Activated T-cell treated with anti-CD3 and anti-CD28 coated beads, Interleukin-2, amount 50 U/mL, for 4 hours (primary cell): ENCODE data around the gene DNMT1. TPM values are rescaled to one million over a fixed set of nuclear protein-coding genes. Genes with fewer than 3 reads are reported as not detected.

Source experiments
- ATAC-seq, 2 donors: fragments of 200-7000 bp; cut with Tn5 transposase; one replicate each; pipeline ENCODE4 v1.10.0; 2021
- DNase-seq: peaks from one replicate; pipeline ENCODE4 v3.0.0-alpha.2; 2020
- H3K27me3 Mint-ChIP-seq: one replicate; pipeline ENCODE4 v1.8.0; 2021; ENCODE audit warnings: low read depth, mixed read lengths
- H3K36me3 Mint-ChIP-seq: one replicate; pipeline ENCODE4 v1.8.0; 2022; ENCODE audit warnings: mixed read lengths; ENCODE audit not compliant: insufficient read depth
- H3K4me1 Mint-ChIP-seq: one replicate; pipeline ENCODE4 v1.8.0; 2021; ENCODE audit warnings: low read depth, mixed read lengths
- H3K4me3 Mint-ChIP-seq: one replicate; pipeline ENCODE4 v1.8.0; 2021; ENCODE audit warnings: mild to moderate bottlenecking, moderate library complexity, mixed read lengths
- H3K9me3 Mint-ChIP-seq: one replicate; pipeline ENCODE4 v1.8.0; 2021; ENCODE audit warnings: mixed read lengths
- total RNA-seq, 3 donors: library from RNA; stranded (reverse); gene quantifications; one replicate each; pipeline ENCODE4 v1.2.1, GENCODE V29; 2021

The DNMT1 gene
- total RNA-seq, 3 donors from 2014 or later: 353 to 433 (median 355) TPM

DNA sequence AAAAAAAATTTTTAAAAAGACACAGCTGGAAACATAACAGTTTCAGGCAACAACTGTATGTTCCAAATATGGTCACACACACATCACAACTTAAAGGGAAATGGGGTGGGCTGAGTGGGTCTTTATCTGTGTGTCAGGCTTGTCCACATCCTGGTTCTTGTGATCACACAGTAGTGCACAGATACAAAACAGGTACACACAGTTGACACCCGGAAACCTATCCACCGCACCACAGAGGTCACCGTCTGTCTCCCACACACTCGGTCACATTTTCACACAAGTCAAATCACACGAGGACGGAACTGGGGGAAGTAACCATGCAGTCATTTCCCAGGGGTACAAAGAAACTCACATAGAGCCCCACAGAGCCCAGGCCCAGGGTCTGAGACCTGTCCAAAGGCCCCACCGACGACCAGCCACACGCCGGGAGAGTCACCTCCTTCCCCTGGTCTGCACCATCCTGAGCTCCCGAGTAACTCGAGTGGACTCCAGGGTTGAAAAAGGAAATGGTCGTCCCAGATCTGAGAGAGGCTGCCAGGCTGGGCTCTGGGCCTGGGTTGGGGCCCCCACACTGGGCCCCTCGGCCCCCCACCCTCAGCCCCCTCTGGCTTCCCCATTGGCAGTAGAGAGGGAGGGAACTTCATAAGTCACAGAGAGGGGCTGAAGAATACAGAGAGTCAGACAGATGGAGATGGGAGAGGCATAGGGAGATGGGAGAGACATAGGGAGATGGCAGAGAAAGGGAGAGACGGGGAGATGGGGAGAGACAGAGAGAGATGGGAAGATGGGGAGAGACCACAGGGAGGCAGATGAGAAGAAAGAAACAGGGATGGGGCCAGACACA, 89.9 kb downstream of the DNMT1 start:
- ATAC-seq: peak; percentile 46 to 64
- peaks cover 24% of the 10 kb centered on the region for H3K36me3 Mint-ChIP-seq
- peak; percentile 70 for DNase-seq
- peak overlapping the region; percentile 97 for H3K4me3 Mint-ChIP-seq
- H3K27me3 Mint-ChIP-seq: no peaks in the 10 kb centered on the region
- no peaks in the 10 kb centered on the region for H3K9me3 Mint-ChIP-seq
- H3K4me1 Mint-ChIP-seq: peaks cover 58% of the 10 kb centered on the region

DNA sequence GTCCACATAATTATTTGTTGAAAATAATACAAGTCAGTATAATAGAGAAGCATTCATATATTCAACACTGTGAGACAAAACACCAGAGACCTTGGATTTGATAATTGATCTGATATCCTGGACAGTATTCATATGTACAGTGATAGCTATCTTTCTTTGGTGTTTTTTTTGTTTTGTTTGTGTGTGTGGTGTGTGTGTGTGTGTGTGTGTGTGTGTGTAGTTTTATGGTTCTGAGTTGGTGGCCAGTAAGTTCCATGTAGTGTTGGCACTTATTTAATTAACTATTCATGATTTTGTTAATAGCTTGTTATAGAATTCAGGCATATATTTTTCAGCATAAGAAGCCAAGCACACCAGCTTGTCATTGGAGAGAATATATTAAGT, 90.6 kb downstream of the DNMT1 start:
- Mint-ChIP-seq H3K36me3 (peaks cover 17% of the 10 kb centered on the region), H3K4me1 (peaks cover 55% of the 10 kb centered on the region), H3K4me3 (peak overlapping the region; percentile 11), H3K9me3 (no peaks in the 10 kb centered on the region), H3K27me3 (no peaks in the 10 kb centered on the region)
- no peak for DNase-seq
- no peak for ATAC-seq

DNA sequence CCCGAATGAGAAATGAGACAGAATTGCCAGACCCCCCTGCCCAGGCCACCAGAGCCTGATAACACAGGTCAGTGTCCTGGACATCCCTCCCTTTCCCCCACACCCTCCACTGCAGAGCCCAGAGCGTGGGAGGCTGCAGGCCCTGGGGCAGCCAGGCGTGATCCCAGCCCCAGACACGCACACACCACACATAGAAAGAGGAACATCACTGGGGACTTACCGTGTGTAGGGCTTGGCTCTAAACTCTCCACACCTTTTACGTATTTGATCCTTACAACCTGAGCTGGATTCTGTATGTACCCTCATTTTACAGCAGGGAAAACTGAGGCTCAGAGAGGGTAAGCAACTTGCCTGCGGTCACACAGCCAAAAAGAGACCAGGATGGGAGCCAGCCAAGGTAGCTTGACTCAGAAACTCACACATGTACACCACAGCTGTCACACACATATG, 91.9 kb downstream of the DNMT1 start:
- Mint-ChIP-seq H3K4me1 (peaks cover 60% of the 10 kb centered on the region), H3K9me3 (no peaks in the 10 kb centered on the region), H3K36me3 (peaks cover 12% of the 10 kb centered on the region), H3K27me3 (no peaks in the 10 kb centered on the region), H3K4me3 (peak overlapping the region; percentile 57)
- no peak for ATAC-seq
- DNase-seq: no peak

DNA sequence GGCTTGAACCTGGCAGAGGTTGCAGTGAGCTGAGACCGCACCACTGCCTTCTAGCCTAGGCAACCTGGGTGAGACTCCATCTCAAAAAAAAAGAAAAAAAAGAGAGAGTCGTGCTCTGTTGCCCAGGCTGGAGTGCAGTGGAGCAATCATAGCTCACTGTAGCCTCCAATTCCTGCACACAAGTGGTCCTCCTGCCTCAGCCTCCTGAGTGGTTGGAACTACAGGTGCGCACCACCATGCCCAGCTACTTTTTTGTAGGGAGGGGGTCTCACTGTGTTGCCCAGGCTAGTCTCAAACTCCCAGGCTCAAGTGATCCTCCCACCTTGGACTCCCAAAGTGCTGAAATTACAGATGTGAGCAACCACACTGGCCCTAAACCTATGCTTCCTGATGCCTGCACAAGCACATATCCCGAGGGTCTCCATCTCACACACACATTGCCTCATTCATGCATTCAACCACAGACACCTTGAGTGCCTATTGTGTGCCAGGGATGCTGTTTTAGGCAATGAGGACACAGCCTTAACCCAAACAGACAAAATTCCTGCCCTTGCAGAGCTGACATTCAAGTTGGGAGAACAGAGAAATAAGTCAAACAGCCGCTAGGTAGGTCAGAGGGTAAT, 94.5 kb downstream of the DNMT1 start:
- Mint-ChIP-seq H3K9me3 (no peaks in the 10 kb centered on the region), H3K4me1 (peaks cover 51% of the 10 kb centered on the region), H3K27me3 (no peaks in the 10 kb centered on the region), H3K36me3 (no peaks in the 10 kb centered on the region), H3K4me3 (no peak overlapping the region)
- ATAC-seq (no peak), DNase-seq (no peak)

DNA sequence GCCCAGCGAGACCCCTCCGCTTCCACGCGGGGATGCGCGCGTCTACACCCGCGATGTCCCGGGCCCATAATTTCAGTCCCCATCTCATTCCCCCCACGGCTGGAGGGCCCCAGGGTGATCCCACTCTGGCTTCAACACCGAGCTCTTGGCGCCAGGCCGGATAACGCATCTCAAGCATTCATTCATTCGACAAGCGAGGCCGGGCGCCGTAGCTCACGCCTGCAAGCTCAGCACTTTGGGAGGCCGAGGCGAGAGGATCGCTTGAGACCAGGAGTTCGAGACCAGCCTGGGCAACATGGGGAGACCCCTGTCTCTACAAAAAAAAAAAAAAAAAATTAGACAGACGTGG, 98.2 kb downstream of the DNMT1 start:
- DNase-seq (no peak), ATAC-seq (no peak)
- Mint-ChIP-seq H3K9me3 (no peaks in the 10 kb centered on the region), H3K4me1 (peaks cover 24% of the 10 kb centered on the region), H3K4me3 (peak overlapping the region; percentile 42), H3K27me3 (no peaks in the 10 kb centered on the region), H3K36me3 (peaks cover 17% of the 10 kb centered on the region)

DNA sequence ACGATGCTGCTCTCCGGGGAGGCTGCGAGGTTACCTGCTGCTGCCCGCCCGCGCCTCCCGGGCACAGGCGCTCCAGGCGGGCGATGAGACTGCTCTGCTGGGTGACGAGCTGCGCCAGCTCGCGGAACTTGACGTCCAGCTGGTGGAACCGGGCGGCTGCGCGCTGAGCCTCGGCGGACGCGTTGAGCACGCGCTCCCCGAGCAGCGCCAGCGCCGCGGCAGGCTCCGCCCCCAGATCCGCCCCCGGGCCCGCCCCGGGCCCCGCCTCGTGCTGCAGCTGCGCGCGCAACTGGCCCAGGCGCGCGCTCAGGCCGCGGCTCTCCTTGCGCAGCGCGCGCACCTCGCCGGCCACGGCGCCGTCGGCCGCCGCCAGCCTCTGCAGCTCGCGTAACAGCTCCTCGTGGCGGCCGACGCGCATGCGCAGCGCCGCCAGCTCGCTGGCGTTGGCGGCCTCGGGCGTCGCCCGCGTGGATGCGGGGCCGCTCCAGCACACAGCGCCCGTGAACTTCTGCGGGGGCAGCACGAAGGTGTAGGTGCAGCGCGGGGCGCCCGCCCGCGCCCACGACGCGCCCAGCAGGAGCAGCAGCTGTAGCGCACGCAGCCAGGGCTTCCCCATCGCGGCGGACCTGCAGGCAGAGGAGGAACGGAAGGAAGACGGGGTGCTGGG, 98.7 kb downstream of the DNMT1 start:
- no peaks in the 10 kb centered on the region for H3K27me3 Mint-ChIP-seq
- DNase-seq (peak; percentile 88), ATAC-seq (peak; percentile 95)
- peaks cover 19% of the 10 kb centered on the region for H3K36me3 Mint-ChIP-seq
- H3K4me3 Mint-ChIP-seq: peak overlapping the region; percentile 43
- H3K9me3 Mint-ChIP-seq: no peaks in the 10 kb centered on the region
- H3K4me1 Mint-ChIP-seq: peaks cover 25% of the 10 kb centered on the region

DNA sequence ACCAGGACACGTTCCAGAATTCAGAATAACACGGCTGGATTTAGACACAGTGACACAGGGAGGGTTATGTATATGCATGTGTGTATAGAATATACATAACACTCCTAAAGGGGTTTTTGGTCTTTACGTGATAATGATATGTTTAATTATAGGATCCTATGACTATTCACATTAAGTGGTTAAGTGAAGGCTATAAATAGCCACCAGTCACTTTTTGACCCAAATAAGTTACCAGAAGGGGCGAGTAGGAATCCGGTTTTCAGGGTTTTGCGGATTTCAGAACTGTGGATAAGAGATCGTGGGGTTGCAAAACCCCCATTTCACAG, 99.2 kb downstream of the DNMT1 start:
- ATAC-seq (peak in 1 of 2 donors; percentile 3), DNase-seq (no peak)
- H3K4me3 Mint-ChIP-seq: peak overlapping the region; percentile 43
- H3K4me1 Mint-ChIP-seq: peaks cover 25% of the 10 kb centered on the region
- no peaks in the 10 kb centered on the region for H3K9me3 Mint-ChIP-seq
- peaks cover 19% of the 10 kb centered on the region for H3K36me3 Mint-ChIP-seq
- no peaks in the 10 kb centered on the region for H3K27me3 Mint-ChIP-seq

DNA sequence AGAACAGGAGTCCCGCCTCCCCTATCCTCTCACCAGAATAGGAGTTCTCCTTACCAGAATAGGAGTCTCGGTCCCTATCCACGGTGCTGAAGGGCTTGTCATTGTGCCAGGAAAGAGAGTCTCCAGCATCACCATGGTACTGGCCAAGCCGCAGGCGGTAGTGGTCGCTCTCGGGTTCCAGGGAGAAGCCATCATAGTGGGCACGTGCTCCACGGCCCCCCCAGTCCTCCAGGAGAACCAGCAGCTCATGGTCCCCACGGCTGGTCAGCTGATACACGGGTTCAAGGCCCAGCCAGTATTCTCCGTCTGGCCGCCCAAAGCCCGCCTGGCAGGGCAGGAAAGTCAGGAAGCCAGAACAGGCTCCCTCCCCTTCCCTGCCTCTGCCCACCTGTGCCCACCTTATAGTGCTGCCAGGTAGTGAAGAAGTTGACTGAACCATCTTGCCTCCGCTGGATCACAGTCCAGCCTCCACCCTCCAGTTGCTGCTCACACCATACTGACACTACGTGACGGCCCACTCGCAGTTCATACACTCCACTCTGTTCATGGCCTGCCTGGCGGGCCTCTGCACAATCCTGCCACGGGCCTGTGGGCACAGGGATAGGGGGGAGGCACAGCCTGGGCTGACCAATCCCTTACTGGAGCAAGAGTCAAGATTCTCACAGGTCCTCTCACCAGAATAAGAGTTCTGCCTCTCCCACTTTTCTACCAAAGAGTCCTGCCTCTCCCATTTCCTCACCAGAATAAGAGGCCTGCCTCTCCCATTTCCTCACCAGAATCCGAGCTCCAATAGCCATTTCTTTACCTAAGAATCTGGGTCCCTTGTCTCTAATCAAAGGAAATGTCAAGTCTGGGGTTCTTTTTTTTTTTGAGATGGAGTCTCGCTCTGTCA, 101.2 kb downstream of the DNMT1 start:
- no peak overlapping the region for H3K4me3 Mint-ChIP-seq
- ATAC-seq (no peak), DNase-seq (no peak)
- H3K9me3 Mint-ChIP-seq: no peaks in the 10 kb centered on the region
- H3K4me1 Mint-ChIP-seq: peaks cover 14% of the 10 kb centered on the region
- no peaks in the 10 kb centered on the region for H3K27me3 Mint-ChIP-seq
- H3K36me3 Mint-ChIP-seq: peaks cover 21% of the 10 kb centered on the region

DNA sequence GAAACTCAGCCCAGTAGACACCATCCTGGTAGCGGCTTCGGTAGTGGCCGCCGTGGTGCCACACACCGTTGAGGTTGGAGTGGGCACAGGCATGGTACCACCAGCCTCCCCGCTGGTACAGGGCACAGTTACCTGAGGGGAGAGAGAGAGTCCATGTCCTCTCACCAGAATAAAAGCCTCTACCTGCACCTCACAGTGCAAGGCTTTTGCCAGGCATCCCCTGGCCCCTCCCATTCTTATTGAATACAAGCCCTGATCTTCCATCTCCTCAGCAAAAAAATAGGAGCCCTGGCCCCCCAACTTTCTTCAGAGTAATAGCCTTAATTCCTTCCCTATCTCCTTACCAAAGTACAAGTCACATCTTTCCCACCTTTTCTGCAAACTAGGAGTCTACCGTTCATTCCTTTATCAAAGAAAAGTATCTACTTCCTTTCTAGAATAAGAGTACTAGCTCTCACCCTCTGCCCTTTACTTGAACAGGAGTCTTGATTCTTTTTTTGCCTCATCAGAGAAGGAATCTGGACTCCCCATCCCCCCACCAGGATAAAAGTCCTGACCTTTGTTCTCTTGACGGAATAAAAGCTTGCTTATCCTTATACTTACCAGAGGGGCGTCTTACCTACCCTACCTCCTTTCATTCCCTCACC, 102.0 kb downstream of the DNMT1 start:
- H3K27me3 Mint-ChIP-seq: no peaks in the 10 kb centered on the region
- ATAC-seq (no peak), DNase-seq (no peak)
- no peak overlapping the region for H3K4me3 Mint-ChIP-seq
- H3K4me1 Mint-ChIP-seq: peaks cover 10% of the 10 kb centered on the region
- H3K36me3 Mint-ChIP-seq: peaks cover 21% of the 10 kb centered on the region
- no peaks in the 10 kb centered on the region for H3K9me3 Mint-ChIP-seq

DNA sequence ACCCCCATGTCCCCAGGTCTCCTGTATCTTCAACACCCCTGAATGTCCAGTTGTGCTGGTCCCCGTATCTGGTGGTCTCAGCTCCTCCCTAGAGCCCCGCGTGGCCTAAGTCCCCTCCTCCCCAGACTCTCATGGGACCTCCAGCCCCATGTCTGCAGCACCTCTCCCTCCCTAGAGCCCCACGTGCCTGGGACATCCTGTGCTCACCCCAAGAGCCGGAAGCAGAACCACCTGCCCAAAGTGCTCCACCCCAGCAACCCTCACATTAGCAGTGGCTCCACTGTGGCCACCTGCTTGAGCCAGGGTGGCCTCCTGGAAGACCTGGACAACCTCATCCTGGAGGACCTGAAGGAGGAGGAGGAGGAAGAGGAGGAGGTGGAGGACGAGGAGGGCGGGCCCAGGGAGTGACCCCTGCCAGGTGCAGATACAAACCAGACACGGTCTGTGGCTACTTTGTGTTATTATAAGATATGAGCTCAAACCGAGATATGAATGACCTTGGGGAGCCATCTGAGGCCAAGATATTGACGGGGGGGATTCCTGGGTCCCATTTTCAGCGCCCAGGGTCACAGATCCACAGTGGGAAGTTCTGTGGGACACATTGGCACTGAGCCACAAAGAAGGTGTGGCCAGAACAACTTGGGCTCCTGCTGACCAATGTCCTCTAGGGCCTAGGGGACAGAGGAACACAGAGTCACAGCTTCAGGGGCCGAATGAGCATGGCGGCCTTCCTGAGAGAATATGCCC, 102.7 kb downstream of the DNMT1 start:
- Mint-ChIP-seq H3K9me3 (no peaks in the 10 kb centered on the region), H3K4me3 (no peak overlapping the region), H3K27me3 (no peaks in the 10 kb centered on the region), H3K4me1 (peaks cover 16% of the 10 kb centered on the region), H3K36me3 (peaks cover 21% of the 10 kb centered on the region)
- ATAC-seq (no peak), DNase-seq (no peak)

DNA sequence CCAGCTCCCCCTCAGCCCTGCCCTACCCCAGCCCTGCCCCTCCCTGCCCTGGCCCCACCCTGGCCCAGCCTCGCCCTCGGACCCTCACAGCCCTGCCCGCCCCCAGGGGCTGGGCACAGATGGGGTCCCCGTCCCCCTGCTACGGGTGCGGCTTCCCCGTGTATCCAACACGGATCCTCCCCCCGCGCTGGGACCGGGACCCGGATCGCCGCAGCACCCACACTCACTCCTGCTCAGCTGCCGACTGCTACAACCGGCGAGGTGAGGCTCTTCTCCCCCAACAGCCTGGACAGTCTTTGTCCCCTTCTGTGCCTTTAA, 103.4 kb downstream of the DNMT1 start:
- no peak overlapping the region for H3K4me3 Mint-ChIP-seq
- H3K4me1 Mint-ChIP-seq: peaks cover 15% of the 10 kb centered on the region
- ATAC-seq (no peak), DNase-seq (no peak)
- no peaks in the 10 kb centered on the region for H3K9me3 Mint-ChIP-seq
- no peaks in the 10 kb centered on the region for H3K27me3 Mint-ChIP-seq
- H3K36me3 Mint-ChIP-seq: peaks cover 21% of the 10 kb centered on the region

DNA sequence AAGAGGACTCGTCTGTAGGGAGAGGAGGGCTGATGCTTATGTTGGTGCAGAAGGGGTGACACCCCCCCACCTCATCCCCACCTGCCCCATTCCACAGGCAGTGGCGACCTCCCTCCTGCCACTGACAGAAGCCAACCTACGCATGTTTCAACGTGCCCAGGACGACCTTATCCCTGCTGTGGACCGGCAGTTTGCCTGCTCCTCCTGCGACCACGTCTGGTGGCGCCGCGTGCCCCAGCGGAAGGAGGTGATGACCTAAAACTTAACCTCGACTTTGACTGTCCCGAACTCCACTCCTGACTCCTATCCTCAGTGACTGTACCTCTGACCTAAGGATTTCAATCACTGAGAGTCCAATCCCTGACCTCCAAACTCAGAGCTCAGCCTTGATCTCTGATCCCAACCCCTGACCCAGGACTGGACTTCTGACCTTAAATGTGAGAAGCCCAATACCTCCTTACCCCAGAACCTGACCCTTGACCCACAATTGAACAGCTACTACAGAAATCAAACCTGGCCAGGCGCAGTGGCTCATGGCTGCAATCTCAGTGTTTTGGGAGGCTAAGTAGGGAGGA, 104.9 kb downstream of the DNMT1 start:
- Mint-ChIP-seq H3K36me3 (peaks cover 21% of the 10 kb centered on the region), H3K27me3 (no peaks in the 10 kb centered on the region), H3K4me3 (no peak overlapping the region), H3K9me3 (no peaks in the 10 kb centered on the region), H3K4me1 (peaks cover 12% of the 10 kb centered on the region)
- ATAC-seq (no peak), DNase-seq (no peak)

DNA sequence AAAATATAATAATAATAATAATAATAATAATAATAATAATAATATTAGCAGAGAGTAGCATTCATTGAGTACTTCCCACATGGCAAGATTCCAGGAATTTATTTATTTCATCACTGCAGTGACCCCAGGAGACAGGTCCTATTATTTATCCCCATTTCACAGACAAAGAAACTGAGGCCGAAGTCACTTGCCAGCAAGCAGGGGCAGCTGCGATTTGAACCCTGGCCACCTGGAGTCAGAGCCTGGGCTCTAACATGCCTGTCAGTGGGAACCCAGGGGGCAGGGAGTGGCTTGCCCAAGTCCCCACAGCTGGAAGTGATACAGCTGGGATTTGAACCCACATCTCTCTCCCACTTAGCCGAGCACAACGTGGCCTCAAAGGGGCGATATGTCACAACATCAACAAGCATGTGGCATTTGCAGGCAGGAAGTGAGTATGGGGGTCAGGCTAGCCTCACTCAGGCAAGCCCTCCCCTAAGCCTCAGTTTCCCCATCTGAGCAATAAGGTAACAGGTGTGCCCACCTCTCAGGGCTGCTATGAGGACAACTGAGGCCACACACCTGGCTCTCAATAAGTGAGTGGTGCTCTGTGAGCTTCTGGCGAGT, 105.7 kb downstream of the DNMT1 start:
- no peaks in the 10 kb centered on the region for H3K27me3 Mint-ChIP-seq
- H3K9me3 Mint-ChIP-seq: no peaks in the 10 kb centered on the region
- DNase-seq: no peak
- no peak overlapping the region for H3K4me3 Mint-ChIP-seq
- H3K4me1 Mint-ChIP-seq: peaks cover 12% of the 10 kb centered on the region
- ATAC-seq: no peak
- H3K36me3 Mint-ChIP-seq: peaks cover 18% of the 10 kb centered on the region
